Stimulated activated CD4-positive, alpha-beta T cell treated with anti-CD3 and anti-CD28 coated beads, Interleukin-2, amount 100 ng/mL, for 48 hours (primary cell): ENCODE data around the gene PUSL1.
"Not testable (repeated sequence)": the region's sequence is repeated elsewhere in the genome, so short reads cannot be mapped to it uniquely, and the experiment has no call there.

Experiments
- DNase-seq, 2 donors: peaks; one replicate each; pipeline ENCODE4 v3.0.0-alpha.2; 2020

PUSL1 gene

DNA sequence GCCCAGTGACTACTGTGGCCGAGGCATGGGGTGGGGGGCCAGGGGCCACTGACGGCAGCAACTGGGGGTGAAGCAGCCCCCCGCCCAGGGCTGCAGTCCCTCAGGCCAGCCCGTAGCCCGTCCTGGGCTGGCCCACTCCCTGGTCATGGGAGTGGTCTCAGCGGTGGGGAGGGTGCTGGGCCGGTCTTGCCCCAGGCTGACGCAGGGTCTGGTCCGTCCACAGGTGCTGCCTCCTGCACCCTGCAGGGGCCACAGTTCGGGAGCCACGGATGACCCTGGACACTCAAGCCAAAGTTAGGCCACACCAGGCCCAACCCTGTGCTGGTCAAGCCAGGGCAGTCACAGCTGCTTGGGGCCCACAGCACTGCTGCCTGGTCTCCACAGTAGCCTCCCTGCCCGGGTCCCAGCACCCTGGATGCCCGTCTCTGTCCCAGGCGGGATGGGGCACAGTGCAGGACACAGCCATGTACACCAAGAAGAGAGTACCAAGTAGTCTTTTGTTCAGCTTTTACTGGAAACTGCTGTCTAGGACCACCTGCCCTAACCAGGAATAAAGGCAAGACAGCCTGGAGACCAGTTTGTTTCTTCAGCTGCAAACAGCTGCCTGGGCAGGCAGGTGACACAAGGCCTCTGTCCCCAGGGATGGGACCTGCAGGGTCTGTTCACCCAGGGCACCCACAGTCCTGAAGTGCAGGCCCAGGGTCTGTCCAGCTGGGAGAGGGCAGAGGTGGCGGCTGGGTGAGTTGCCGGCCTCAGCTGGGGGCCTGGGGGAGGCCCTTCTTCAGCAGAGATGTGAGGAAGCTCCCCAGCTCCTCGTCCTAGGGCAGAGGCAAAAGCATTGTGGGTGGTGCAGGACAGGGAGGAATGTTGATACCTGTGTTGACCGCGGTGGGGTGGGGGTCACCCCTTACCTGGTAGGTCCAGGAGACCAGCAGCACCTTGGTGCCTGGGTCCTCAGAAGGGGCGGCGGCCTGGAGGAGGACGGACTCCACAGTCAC is 3.0 kb downstream of the PUSL1 start:
- no peak for DNase-seq

DNA sequence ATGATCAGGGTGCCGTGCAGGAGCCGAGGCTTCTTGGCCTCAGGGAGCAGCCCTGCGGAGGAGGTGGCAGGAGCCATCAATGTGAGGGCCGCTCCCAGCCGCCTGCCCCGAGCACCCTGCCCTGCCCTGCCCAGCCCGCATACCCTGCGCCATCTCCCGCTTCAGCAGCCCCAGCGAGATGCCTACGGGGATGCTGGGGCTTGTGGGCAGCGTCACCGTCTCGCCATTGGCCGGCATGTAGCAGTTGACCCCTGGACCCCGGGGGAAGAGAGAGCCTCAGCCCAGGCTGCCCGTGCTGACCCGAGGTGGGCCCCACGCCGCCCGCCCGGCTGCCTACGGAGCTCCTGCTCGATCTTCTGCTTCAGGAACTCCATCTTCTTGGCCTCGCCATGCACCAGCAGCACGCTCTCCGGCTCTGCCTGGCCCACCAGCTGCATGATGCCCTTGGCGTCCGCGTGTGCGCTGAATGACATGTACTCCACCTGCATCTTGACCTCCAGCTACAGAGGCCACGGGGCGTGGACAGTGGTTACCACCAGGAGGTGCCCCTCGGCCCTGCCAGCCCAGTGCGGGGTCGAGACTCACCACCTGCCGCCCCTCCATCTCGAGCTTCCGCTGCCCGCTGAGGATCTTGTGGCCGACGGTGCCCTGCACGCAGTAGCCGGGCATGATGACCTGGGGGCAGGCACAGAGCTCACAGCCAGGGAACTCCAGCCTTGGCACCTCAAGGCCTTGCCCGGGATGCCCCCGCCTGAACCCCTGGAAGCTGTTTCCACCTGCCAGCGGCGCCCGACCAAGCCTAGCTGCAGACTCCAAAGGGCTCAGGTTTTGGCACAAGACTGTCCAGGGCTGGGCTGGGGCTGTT is 4.3 kb downstream of the PUSL1 start:
- DNase-seq = no peak

DNA sequence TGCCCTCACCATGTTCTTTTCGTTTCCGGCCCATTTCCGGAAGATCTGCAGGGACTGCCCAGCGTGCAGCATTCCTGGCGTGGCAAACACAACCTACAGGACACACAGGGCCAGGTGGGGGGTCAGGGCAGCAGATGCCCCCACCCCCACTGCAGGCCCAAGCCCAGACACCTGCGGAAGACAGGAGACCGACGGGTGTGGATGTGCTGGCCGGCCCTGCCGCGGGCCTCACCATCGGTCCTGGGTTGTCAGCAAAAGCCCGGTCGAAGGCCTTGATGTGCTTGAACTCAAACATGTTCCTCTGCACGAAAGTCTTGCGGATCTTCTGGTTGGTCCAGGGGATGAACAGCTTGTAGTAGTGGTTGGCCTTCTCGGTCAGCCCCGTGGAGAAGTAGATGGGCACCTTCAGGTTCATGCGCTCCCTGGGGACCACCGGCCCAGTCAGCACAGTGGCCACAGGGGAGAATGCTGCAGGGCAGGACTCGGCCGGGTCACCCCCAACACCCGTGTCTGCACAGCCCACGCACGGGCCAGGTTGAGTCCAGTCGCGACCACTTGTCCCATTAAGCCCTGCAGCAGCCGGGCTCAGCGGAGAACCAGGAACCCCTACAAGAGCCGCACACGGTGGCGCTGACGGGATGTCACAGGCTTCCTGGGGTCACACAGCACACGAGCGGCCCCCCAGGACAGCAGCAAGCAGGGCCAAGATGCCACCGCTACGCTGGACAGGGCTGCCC is 5.3 kb downstream of the PUSL1 start:
- no peak for DNase-seq

DNA sequence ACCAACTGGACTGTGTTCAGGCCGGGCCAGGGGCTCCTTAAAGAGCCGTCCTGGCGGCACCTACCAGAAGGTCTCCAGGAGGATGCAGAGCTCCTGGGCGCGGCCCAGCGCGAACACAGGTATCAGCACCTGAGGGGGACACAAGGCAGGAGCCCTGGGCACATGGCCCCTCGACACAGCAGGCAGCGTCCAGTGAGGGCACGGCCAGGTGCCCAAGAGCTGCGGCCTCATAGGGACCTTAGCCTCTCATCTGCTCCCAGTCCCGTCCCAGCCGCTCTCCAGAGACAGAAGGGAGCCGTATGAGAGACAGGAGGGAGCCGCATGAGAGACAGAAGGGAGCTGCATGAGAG is 5.8 kb downstream of the PUSL1 start:
- DNase-seq = no peak

DNA sequence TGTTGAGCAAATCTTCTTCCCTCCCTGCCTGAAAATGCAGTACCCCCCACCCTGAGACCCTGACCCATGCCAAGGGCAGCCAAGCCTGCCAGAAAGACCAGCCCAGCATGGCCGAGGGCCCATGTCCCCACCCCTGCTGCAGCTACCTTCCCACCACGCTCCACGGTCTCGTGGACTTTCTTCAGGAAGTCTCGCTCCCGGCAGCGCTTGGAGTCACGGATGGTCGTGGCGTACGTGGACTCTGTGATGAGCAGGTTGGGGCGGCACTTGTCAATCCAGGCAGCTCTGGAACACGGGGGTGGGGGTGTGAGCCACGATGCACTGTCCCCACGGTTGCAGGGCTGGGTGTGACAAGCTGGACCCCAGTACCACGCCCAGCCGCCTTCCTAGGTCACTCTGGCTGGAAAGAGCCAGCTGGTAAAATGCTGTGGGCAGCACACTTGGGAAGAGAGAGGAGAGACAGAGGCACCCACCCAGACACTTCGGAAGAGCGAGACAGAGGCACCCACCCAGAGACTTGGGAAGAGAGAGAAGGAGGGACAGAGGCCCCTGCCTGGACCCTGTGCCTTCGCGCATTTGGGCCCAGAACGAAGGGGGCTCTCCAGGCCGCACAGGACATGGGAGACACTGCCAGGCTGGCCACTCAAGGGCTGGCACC is 6.4 kb downstream of the PUSL1 start:
- DNase-seq = no peak

DNA sequence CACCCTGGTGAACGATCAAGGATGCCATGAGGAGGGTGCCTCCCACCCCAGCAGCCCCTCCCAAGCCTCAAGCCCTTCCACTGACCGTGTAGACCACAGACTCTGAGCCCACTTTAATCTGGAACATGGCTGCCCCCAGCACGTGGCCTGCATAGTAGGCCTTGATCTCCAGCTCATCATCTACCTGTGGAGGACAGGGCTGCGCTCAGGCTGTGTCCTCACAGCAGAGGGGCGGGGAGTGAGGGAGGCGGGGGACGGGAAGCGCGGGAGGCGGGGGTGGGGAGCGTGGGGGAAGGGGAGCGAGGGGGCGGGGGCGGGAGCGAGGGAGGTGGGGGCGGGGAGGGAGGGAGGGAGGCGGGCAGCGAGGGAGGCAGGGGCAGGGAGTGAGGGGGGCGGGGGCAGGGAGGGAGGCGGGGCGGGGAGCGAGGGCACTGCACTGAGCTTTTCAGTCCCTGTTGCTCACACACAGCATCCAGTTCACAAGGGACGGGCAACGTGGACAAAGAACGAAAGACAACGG is 7.1 kb downstream of the PUSL1 start:
- DNase-seq = no peak

DNA sequence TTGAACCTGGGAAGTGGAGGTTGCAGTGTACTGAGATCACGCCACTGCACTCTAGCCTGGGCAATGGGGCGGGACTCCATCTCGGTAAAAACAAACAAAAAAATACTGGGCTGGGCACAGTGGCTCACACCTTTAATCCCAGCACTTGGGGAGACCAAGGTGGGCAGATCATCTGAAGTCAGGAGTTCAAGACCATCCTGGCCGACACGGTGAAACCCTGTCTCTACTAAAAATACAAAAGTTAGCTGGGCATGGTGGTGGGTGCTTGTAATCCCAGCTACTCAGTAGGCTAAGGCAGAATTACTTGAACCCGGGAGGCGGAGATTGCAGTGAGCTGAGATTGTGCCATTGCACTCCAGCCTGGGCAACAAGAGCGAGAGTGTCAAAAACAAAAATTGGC is 7.8 kb downstream of the PUSL1 start:
- not testable (repeated sequence) for DNase-seq

DNA sequence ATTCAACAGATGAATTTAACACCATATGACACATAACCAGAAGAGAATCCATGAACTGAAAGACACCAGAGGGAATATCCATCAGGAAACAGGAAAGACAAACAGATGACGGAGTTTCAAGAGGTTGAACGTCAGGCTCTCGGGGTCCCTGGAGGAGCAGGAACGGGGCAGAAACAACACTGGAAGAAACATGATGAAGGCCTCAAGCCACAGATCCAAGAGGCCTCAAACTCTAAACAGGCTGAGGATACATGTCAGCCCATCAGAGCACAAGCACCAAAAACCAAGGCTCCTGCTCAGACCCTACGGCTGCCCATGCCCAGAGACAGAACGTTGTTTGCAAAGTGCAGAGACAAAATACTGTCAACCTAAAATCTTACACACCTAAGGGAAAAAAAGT is 9.0 kb downstream of the PUSL1 start:
- DNase-seq = no peak

DNA sequence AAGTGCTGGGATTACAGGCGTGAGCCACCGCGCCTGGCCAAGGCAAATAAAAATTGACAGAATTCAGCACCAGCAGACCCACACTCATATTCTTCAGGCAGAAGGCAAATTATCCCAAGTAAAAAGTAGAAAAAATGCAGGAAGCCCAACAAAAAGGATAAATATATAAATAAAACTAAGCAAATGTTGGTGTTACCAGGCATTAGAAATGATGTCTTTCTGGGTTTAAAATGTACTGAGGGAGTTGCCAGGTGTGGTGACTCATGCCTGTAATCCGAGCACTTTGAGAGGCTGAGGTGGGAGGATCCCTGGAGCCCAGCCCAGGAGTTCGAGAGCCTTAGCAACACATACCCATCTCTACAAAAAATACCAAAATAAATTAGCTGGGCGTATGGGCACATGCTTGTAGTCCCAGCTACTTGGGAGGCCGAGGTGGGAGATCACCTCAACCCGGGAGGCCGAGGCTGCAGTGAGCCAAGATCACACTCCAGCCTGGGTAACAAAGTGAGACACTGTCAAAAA is 9.8 kb downstream of the PUSL1 start:
- no peak for DNase-seq

DNA sequence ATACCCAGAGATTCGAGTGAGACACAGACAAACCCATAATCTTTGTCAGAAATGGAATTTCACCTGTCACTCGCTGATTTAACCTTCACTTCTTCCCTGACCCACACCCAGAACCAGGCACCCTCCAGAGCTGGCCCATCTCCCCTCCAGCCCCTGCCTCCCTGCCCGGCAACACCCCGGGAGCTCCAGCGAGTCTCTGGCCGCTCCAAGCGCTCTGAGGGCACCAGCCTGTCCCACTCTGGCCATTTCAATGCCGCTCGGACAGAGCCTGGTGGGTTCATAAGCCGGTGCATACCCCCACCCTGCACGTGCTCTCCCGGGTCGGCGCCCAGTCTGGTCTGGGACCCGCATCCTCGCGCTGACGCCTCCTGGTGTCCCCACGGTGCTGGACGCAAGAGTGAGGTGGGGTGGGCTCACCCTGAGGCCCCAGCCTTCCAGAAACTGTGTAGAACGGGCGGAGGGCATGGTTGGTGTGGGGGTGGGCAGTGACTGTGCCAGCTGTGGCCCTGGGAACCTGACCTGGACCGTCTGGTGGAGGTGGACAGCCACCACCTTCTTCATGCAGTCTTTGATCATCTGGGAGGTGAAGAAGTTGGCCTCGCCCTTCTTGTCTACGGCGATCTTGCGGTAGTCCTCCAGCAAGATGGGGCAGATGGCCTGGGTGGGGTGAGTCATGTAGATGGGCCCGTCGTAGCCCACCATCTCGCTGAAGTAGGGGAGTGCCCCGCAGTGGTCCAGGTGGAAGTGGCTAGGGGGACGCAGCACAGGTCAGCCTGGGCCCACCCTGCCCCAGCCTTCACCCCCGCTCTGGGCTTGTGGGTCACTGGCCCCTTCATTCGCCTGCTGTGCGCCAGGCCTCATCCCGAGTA is 10.6 kb downstream of the PUSL1 start:
- DNase-seq = no peak

DNA sequence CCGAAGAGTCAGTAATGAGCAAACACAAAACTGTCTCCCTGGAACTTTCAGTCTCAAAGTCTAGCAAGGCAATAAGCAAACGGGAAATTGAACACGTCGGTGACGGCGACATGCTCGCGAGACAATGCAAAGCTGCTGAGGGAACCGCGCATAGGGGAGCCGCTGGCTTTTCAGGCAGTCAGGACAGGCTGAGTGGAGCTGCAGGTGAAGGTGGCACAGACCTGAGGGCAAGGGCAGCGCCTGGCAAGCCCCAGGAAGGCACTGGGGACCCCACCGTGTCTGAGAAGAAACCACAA is 11.2 kb downstream of the PUSL1 start:
- no peak for DNase-seq

DNA sequence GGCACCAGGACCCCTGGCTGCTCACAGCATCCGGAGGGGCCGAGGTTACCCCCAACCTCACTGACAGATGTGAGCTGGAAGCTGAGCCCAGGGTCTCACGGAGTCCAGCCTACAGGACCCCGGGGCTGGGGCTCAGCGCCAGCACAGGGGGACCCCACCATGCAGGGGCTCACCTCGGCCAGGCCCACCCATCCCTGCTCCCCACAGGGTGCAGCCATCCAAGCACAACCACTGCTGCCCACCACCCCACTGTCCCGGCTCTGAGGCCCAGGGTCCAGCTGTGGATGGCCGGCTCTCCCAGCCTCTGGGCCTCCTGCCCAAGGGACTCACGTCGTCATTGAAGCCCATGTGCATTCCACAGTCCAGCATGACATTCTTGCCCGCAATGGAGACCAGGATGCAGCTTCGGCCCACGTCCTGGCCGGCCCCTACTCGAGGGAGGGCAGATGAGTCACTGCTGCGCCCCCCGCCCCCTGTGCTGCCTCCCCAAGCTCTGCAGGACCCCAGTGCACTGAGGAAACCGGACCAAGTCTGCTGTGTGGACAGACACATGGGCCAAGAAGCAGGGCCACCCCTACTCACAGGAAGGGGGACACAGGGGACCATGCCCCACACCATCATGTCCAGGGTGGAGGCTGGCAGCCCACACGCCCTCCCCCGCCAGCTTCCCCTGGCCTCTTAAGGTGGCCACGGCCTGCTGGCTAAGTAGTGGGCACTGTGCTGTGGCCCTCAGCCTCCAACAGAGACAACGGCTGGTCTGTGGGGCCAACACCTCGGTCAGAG is 12.5 kb downstream of the PUSL1 start:
- no peak for DNase-seq

DNA sequence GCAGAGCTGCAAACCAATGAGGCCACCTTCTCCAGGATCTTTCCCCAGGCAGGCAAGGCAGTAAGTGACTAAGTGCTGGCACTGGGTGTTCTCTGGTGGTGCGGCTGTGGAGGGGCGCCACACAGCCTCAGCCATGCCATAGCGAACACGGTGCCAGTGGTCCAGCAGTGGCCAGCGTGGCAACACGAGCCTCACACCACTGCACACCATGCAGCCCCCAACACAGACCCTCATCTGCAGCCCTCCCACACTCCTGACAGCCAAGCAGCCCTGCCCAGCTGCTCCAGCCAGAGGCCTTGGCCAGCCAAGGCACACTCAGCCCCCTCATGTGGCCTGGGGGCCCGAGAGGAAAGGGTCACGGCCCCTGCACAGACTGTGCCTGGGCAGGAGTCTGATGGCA is 13.1 kb downstream of the PUSL1 start:
- DNase-seq = no peak

DNA sequence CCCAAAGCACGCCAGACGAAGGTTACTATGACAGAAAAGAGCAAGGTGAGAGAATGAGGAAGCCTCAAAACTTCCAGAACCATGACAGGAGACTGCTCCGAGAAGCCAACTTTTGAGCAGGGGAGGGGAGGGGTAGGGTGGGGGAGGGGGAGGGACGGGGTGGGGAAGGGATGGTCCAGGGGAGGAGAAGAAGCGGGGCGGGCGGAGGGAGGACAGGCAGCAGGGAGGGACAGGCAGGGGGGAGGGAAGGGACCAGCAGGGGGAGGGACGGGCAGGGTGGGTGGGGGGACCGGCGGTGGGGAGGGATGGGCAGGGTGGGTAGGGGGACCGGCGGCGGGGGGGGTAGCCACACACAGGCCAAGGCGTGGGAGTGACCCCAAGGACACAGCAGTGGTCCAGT is 14.0 kb downstream of the PUSL1 start:
- no peak for DNase-seq

DNA sequence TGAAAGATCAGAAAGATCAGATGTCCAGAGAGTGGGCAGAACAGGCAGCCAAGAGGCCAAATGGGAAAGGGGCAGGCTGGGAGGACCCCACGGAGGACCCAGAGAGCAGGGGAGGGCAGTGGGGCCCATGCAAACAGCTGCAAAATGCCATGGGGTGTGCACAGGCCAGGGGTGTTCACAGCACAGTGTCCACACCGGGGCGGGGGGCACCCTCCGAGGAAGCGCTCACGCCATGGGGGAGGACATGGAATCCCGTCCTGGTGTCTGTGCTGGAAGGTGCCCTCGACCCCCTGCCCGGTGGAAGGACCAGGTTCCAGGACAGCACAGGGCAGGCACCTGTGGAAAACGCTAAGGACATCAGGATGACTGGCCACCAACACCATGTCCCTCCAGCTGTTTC is 14.6 kb downstream of the PUSL1 start:
- no peak for DNase-seq

DNA sequence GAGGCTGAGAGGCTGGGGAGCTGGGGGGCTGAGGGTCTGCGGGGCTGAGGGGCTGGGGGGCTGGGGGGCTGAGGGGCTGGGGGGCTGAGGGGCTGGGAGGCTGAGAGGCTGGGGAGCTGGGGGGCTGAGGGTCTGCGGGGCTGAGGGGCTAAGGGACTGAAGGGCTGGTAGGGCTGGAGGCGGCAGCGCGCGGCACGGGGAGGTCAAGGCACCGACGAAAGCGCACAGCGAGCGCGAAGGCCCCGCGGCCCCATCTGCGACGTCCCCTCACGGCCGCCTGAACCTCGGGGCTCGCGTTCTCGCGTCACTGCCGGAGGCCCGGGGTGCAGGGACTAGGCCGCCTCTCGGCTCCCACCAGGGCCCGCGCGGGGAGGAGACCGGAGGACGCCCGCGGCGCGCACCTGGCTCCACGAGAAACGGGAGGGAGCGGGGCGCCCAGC is 15.7 kb downstream of the PUSL1 start:
- DNase-seq = no peak

DNA sequence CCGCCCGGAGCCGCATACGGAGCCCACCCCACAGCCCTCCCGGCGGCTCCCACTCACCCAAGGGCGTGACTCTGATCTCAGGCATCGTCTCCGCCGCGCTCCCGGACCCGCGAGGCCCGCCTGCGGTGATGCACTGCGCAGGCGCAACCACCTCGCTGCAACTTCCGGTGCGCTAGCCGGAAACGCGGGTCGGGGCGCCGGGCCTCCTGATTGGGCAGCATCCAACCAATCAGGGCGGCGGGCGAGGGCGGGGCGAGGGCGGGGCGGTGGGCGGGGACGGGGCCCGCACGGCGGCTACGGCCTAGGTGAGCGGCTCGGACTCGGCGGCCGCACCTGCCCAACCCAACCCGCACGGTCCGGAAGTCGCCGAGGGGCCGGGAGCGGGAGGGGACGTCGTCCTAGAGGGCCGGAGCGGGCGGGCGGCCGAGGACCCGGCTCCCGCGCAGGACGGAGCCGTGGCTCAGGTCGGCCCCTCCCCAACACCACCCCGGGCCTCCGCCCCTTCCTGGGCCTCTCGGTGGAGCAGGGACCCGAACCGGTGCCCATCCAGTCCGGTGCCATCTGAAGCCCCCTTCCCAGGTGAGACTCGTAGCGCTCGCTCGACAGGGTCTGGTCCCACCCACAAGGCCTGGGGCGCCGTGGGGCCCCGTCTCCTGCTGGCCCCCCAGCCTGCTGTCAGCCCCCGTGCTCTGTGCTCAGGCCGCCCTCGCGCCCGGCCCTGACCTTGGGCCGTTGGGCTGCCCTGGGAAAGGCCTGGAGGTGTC is 16.3 kb downstream of the PUSL1 start, which contains the start of the genes CPTP and INTS11:
TSS of gene CPTP (plus strand) at position 279 of the 764 bp plus-strand sequence. CDS start 2,109 bp downstream, outside the sequence.
TSS of gene INTS11 (minus strand) at position 137 of the 764 bp plus-strand sequence. CDS start at position 85, 52 bp downstream.
- DNase-seq = peak; percentile 94 to 95

DNA sequence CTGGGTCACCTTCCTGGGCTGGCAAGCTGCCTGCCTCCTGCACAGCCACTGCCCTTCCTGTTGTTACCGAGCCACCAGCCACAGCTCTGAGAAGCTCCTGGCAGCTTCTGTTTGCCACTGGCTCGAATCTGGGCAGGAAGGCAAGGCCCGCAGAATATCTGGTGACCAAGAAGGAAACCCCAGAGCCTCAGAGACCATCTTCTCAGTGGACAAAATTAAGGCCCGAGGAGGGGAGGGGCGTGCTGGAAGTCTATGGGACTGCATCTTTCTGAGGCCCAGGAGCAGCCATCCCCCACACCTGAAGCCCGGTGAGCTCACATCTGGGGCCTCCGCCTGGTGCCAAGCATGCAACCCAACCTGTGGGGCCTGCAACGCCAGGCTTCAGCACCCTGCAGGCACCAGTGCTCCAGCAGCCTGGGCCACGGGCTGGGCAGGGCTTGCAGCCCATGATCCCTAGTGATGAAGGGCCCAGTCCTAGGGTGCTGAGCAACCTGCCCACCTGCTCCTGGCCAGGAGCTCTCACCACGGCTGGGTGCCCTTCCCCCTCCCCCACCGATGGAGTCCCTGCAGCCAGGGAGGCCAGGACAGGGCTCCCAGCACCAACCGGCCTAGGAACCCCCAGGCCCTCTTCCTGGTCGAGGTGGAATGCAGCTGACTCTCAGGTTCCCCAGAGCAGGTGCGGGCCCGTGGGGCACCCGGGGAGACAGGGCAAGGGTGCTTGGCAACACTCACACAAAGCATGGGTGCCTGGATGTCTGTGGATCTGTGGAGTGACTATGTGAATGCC is 17.1 kb downstream of the PUSL1 start:
- DNase-seq = no peak
